HCT116 (cell line): ENCODE results near the gene CLOCK. TPM values are rescaled to one million over a fixed set of nuclear protein-coding genes. Genes with fewer than 3 reads are reported as not detected.

Source experiments
- ATAC-seq: fragments of 200-7000 bp; cut with Tn5 transposase; 2 replicates; pipeline ENCODE4 v1.9.1; 2020; ENCODE audit warnings: mild to moderate bottlenecking, moderate library complexity
- BruUV-seq: library from RNA; stranded (reverse); fragments of 400-500 nt; replicated peaks from 2 replicates; lab custom pipeline; 2021; lab: Mats Ljungman, UMichigan
- CTCF ChIA-PET: fragments of 300-600 bp; sonication (Branson Sonifier 250); formaldehyde crosslinking; loops from one replicate; lab custom pipeline; 2021; ENCODE audit warnings: antibody characterized with exemption; lab: Charles Lee
- POLR2A ChIA-PET: fragments of 300-600, 350-600 bp; sonication (Branson Sonifier 250); formaldehyde crosslinking; loops from one replicate; lab custom pipeline; 2021; ENCODE audit warnings: antibody characterized with exemption; lab: Charles Lee
- RAD21 ChIA-PET, 2 experiments: fragments of 300-600 bp; sonication (Branson Sonifier 250); formaldehyde crosslinking; loops; one replicate each; lab custom pipeline; 2023; ENCODE audit warnings: low total read pairs in 2 of 2; ENCODE audit not compliant: uncharacterized antibody in 2 of 2, unreplicated experiment in 2 of 2, low non-redundant PET in 1 of 2; lab: Charles Lee
- DNase-seq: peaks from one replicate; pipeline ENCODE4 v3.0.0-alpha.2; 2010; ENCODE audit warnings: low read depth, low spot score
- H2AFZ ChIP-seq: fragments of 200-600 bp; shearing (Covaris generic), sonication (generic); 2 replicates; pipeline ENCODE4 v1.6.1; 2017; ENCODE audit warnings: low read depth, mixed run types, mixed read lengths, antibody characterized with exemption, low read length; ENCODE audit not compliant: poor library complexity, severe bottlenecking
- H3K27ac ChIP-seq: 2 replicates; pipeline ENCODE4 v1.5.1; 2012; ENCODE audit warnings: low read depth, low read length
- H3K27me3 ChIP-seq: fragments of 200-600 bp; sonication (generic); 2 replicates; pipeline ENCODE4 v1.6.1; 2016; ENCODE audit warnings: mixed run types, low read length, mixed read lengths; ENCODE audit not compliant: insufficient read depth
- H3K36me3 ChIP-seq, 2 experiments: fragments of 200-500 bp in 1 of 2; fragments of 200-600 bp in 1 of 2; sonication (Bioruptor generic) in 1 of 2; sonication (generic) in 1 of 2; 2 replicates each; pipeline versions ENCODE4 v1.5.1 to v1.6.1; 2014 to 2016; ENCODE audit warnings: low read length in 2 of 2, inconsistent platforms in 1 of 2, mixed read lengths in 1 of 2, mixed run types in 1 of 2; ENCODE audit not compliant: insufficient read depth in 2 of 2, control insufficient read depth in 1 of 2
- H3K4me1 ChIP-seq, 2 experiments: fragments of 200-600 bp in 1 of 2; sonication (generic) in 1 of 2; 2 replicates each; pipeline versions ENCODE4 v1.5.1 to v1.6.1; 2012 to 2017; ENCODE audit warnings: low read length in 2 of 2, inconsistent platforms in 1 of 2, mild to moderate bottlenecking in 1 of 2, mixed read lengths in 1 of 2, mixed run types in 1 of 2, moderate library complexity in 1 of 2; ENCODE audit not compliant: insufficient read depth in 2 of 2, control insufficient read depth in 1 of 2
- H3K4me2 ChIP-seq: fragments of 200-600 bp; sonication (generic); 2 replicates; pipeline ENCODE4 v1.6.1; 2017; ENCODE audit warnings: mixed run types, low read length, mixed read lengths
- H3K4me3 ChIP-seq, 2 experiments: fragments of 200-600 bp in 1 of 2; sonication (generic) in 1 of 2; replicated peaks in 1 of 2; 2 replicates each; pipeline ENCODE4 v1.5.1; 2011 to 2016; ENCODE audit warnings: low read length in 2 of 2, control low read depth in 1 of 2, low read depth in 1 of 2, mild to moderate bottlenecking in 1 of 2, mixed read lengths in 1 of 2, mixed run types in 1 of 2
- H3K79me2 ChIP-seq: fragments of 200-600 bp; sonication (generic); 2 replicates; pipeline ENCODE4 v1.6.1; 2017; ENCODE audit warnings: mild to moderate bottlenecking, mixed run types, low read length, moderate library complexity, mixed read lengths; ENCODE audit not compliant: insufficient read depth
- H3K9ac ChIP-seq: fragments of 200-600 bp; sonication (generic); 2 replicates; pipeline ENCODE4 v1.6.1; 2016; ENCODE audit warnings: low read length, mixed read lengths
- H3K9me2 ChIP-seq: fragments of 200-600 bp; sonication (generic), shearing (Covaris generic); 2 replicates; pipeline ENCODE4 v1.6.1; 2017; ENCODE audit warnings: mixed run types, mild to moderate bottlenecking, moderate library complexity; ENCODE audit not compliant: insufficient read depth
- H3K9me3 ChIP-seq, 2 experiments: fragments of 200-500 bp in 1 of 2; fragments of 200-600 bp in 1 of 2; sonication (Bioruptor generic) in 1 of 2; sonication (generic) in 1 of 2; 2 replicates each; pipeline ENCODE4 v1.6.1; 2014 to 2017; ENCODE audit warnings: low read length in 2 of 2, mixed read lengths in 2 of 2, inconsistent platforms in 1 of 2, low read depth in 1 of 2, mild to moderate bottlenecking in 1 of 2, mixed run types in 1 of 2, moderate library complexity in 1 of 2; ENCODE audit not compliant: control insufficient read depth in 1 of 2, insufficient read depth in 1 of 2
- H4K20me1 ChIP-seq: fragments of 200-600 bp; sonication (generic), shearing (Covaris generic); 2 replicates; pipeline ENCODE4 v1.6.1; 2017; ENCODE audit warnings: mixed run types, mild to moderate bottlenecking, moderate library complexity; ENCODE audit not compliant: insufficient read depth
- CTCF ChIP-seq, 3 experiments: fragments of 200-600 bp in 1 of 3; sonication (generic) in 1 of 3; IDR thresholded peaks in 2 of 3; conservative IDR thresholded peaks in 1 of 3; 2 replicates each; pipeline ENCODE4 v1.5.1; 2012 to 2017; ENCODE audit warnings: low read depth in 2 of 3, low read length in 2 of 3, antibody characterized with exemption in 1 of 3, borderline replicate concordance in 1 of 3, control low read depth in 1 of 3, mild to moderate bottlenecking in 1 of 3, mixed read lengths in 1 of 3, mixed run types in 1 of 3, moderate library complexity in 1 of 3; ENCODE audit not compliant: insufficient read depth in 1 of 3
- ELF1 ChIP-seq: IDR thresholded peaks from 2 replicates; pipeline ENCODE4 v1.6.1; 2012; ENCODE audit warnings: low read depth, borderline replicate concordance
- EZH2 ChIP-seq: fragments of 200-600 bp; sonication (generic); IDR thresholded peaks from 2 replicates; pipeline ENCODE4 v1.6.1; 2017; ENCODE audit warnings: antibody characterized with exemption, mixed run types
- FOSL1 ChIP-seq: IDR thresholded peaks from 2 replicates; pipeline ENCODE4 v1.6.1; 2012; ENCODE audit warnings: low read depth
- POLR2A ChIP-seq: IDR thresholded peaks from 2 replicates; pipeline ENCODE4 v1.7.0; 2011; ENCODE audit warnings: borderline replicate concordance; ENCODE audit not compliant: insufficient read depth, insufficient read length; ENCODE audit errors: extremely low read depth
- SIN3A ChIP-seq: IDR thresholded peaks from 2 replicates; pipeline ENCODE4 v1.6.1; 2012; ENCODE audit warnings: low read depth
- SP1 ChIP-seq: IDR thresholded peaks from 2 replicates; pipeline ENCODE4 v1.6.1; 2012; ENCODE audit warnings: low read depth
- SRF ChIP-seq: IDR thresholded peaks from 2 replicates; pipeline ENCODE4 v1.6.1; 2012; ENCODE audit warnings: low read depth
- TCF7L2 ChIP-seq: IDR thresholded peaks from 2 replicates; pipeline ENCODE4 v1.7.0; 2011; ENCODE audit warnings: borderline replicate concordance, inconsistent platforms; ENCODE audit not compliant: insufficient read depth, insufficient read length; ENCODE audit errors: extremely low read depth
- YY1 ChIP-seq: IDR thresholded peaks from 2 replicates; pipeline ENCODE4 v1.6.1; 2011; ENCODE audit warnings: low read length, low read depth, moderate library complexity, mild to moderate bottlenecking; ENCODE audit not compliant: insufficient replicate concordance; ENCODE audit errors: extremely low read depth
- ZBTB33 ChIP-seq: IDR thresholded peaks from 2 replicates; pipeline ENCODE4 v1.6.1; 2011; ENCODE audit warnings: mild to moderate bottlenecking, low read length, moderate library complexity; ENCODE audit not compliant: insufficient replicate concordance; ENCODE audit errors: extremely low read depth
- ZFX ChIP-seq: fragments of 450-650 bp; IDR thresholded peaks from 2 replicates; pipeline ENCODE4 v1.6.1; 2017
- ZNF274 ChIP-seq: fragments of 200-500 bp; sonication (Bioruptor generic); IDR thresholded peaks from 2 replicates; pipeline ENCODE4 v1.6.1; 2014; ENCODE audit warnings: mild to moderate bottlenecking, low read depth, low read length, inconsistent platforms
- intact Hi-C: fragments of 100-400 bp; cut with micrococcal nuclease; formaldehyde crosslinking; loops from 2 replicates; pipeline ENCODE4 v1.10.0; 2022
- total RNA-seq: library from RNA; stranded (reverse); gene quantifications from one replicate; pipeline ENCODE4 v1.2.1, GENCODE V29; 2021; ENCODE audit not compliant: unreplicated experiment

Gene CLOCK
- total RNA-seq, 1 experiment from 2014 or later, result 38.7 TPM

DNA sequence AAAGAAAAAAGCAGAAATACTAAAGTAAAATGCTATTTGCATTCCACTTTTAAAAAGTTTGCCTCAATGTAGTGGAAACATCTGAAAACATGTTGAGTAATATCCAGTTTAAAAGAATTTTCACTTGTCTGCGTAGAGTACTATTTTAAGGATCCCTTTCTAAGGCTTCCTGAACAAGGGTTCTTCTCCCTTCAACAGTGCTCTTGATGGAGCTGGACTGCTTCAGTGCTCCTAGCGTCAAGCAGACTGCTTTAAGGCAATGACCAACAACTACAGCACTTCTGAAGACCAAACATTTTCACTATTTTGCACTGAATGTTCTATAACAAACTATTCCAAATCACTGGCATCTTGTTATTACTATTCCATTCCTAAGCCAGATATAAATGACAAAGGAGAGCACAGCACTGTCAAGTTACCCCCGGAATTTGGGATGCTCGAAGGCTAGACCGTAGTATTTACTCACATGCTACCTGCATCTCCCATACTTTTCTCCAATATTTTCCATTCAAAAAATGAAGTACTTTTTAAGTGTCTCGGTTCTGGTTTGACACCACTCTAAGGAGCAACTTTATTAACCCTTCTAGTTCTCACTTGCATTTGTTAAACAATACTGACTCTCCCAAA, 114.9 kb downstream of the CLOCK start:
- Histone ChIP-seq H3K9me2 (no peaks in the 10 kb centered on the region), H3K4me2 (no peak overlapping the region), H3K27me3 (no peaks in the 10 kb centered on the region), H4K20me1 (no peaks in the 10 kb centered on the region), H3K9ac (no peak overlapping the region), H3K4me1 (no peaks in the 10 kb centered on the region), H3K4me3 (no peak overlapping the region), H3K9me3 (no peaks in the 10 kb centered on the region), H2AFZ (no peak overlapping the region), H3K36me3 (peaks cover 38 to 48% of the 10 kb centered on the region in 2 experiments), H3K27ac (no peak overlapping the region), H3K79me2 (0 out of 2 replicates have a peak, but pooled peaks cover 7% of the 10 kb centered on the region)
- CTCF ChIA-PET, result no interaction called here
- RAD21 ChIA-PET, result no interaction called here
- TF ChIP-seq CTCF (IDR thresholded peaks at IDR 0.05 in 2 of 3, conservative IDR thresholded peaks at IDR 0.05 in 1 of 3; ENCODE audit: borderline replicate concordance in 1 of 3, insufficient read depth in 1 of 3, low read depth in 2 of 3, low read length in 2 of 3), result no peak
- no peak for TF ChIP-seq YY1
- no peak for TF ChIP-seq POLR2A
- no peak for TF ChIP-seq SP1
- TF ChIP-seq FOSL1, result no peak
- no peak for TF ChIP-seq ZNF274
- no peak for TF ChIP-seq EZH2
- TF ChIP-seq TCF7L2, result no peak
- TF ChIP-seq ZBTB33, result no peak
- no peak for TF ChIP-seq ZFX
- no peak for TF ChIP-seq SRF
- no peak for TF ChIP-seq ELF1
- no peak for TF ChIP-seq SIN3A
- DNase-seq (no peak), ATAC-seq (no peak)
- no TSS peak for BruUV-seq
- intact Hi-C loops, result no loop called here
- POLR2A ChIA-PET, result interaction anchor here (0.6 kb wide), 1 partner anchor 38 kb away, joined by 4 read pairs; no protein-coding TSS in a partner anchor
